ENCODE measurements around the gene SIL1. TPM values are rescaled to one million over a fixed set of nuclear protein-coding genes. Genes with fewer than 3 reads are reported as not detected.

The SIL1 gene
- polyA plus RNA-seq, 3 donors = 25.4 to 35.1 (median 27.9) TPM

DNA sequence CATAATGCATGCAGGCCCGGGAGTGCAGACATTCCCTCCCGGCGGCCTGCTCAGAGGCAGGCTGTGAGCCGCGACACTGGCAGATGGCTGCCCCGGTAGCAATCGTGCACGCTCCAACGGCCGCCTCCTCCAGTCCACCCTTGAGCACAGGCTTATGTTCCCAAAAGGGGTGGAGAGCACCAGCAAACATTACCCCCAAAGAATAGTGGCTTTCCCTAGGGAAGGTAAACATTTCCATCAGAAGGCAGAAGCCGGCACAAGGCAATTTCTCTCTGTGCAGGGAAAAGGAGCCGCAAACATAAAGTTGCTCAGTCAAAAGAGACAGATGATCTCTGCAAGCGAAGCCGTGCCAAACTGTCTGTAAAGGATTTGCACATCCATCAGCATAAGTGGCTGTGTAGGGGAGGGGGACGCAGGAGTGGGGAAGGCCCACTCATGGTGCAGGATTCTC, 92.5 kb downstream of the SIL1 start:
- H3K36me3 ChIP-seq (replicated peaks in 1 of 2; ENCODE audit: control insufficient read depth in 1 of 2, insufficient read depth in 2 of 2, low read length in 2 of 2) = peaks cover 2 to 32% of the 10 kb centered on the region in 2 donors
- H2AFZ ChIP-seq (ENCODE audit: insufficient read depth, low read depth, low read length, poor library complexity, severe bottlenecking) = no peak overlapping the region
- H3K27me3 ChIP-seq (ENCODE audit: control insufficient read depth in 2 of 2, insufficient read depth in 2 of 2, low read length in 2 of 2) = no peaks in the 10 kb centered on the region
- no peaks in the 10 kb centered on the region for H3K79me2 ChIP-seq (ENCODE audit: insufficient read depth, low read length)
- no peaks in the 10 kb centered on the region for H3K4me1 ChIP-seq (ENCODE audit: control insufficient read depth in 1 of 2, insufficient read depth in 2 of 2, low read length in 2 of 2)
- H3K9me3 ChIP-seq (replicated peaks in 1 of 2; ENCODE audit: control insufficient read depth in 1 of 2, insufficient read depth in 1 of 2, low read length in 2 of 2) = no peaks in the 10 kb centered on the region
- no peak for DNase-seq
- no peak overlapping the region for H3K4me3 ChIP-seq (replicated peaks in 1 of 3; ENCODE audit: low read depth in 2 of 3, low read length in 3 of 3)
- Mint-ChIP-seq H3K36me3 (peaks cover 36 to 38% of the 10 kb centered on the region in 2 donors), H3K9me3 (no peaks in the 10 kb centered on the region), H3K27me3 (ENCODE audit: low read depth in 3 of 3) (no peaks in the 10 kb centered on the region), H3K27ac (no peak overlapping the region), H3K4me3 (no peak overlapping the region), H3K4me1 (no peaks in the 10 kb centered on the region)
- WGBS (ENCODE audit: insufficient coverage) = 96% methylated on average over 10 of the region's 15 CpGs
- intact Hi-C loops (cut with micrococcal nuclease) = no loop called here
- H4K20me1 ChIP-seq (ENCODE audit: insufficient read depth, low read length) = no peaks in the 10 kb centered on the region
- no peak overlapping the region for H3K4me2 ChIP-seq (replicated peaks; ENCODE audit: extremely low read depth, low read length, poor library complexity, severe bottlenecking)
- no peak overlapping the region for H3K27ac ChIP-seq (ENCODE audit: low read depth in 1 of 2, low read length in 2 of 2)
- no peak overlapping the region for H3K9ac ChIP-seq (ENCODE audit: insufficient read depth, low read length, poor library complexity, severe bottlenecking)
- TF ChIP-seq, protein P1, sequence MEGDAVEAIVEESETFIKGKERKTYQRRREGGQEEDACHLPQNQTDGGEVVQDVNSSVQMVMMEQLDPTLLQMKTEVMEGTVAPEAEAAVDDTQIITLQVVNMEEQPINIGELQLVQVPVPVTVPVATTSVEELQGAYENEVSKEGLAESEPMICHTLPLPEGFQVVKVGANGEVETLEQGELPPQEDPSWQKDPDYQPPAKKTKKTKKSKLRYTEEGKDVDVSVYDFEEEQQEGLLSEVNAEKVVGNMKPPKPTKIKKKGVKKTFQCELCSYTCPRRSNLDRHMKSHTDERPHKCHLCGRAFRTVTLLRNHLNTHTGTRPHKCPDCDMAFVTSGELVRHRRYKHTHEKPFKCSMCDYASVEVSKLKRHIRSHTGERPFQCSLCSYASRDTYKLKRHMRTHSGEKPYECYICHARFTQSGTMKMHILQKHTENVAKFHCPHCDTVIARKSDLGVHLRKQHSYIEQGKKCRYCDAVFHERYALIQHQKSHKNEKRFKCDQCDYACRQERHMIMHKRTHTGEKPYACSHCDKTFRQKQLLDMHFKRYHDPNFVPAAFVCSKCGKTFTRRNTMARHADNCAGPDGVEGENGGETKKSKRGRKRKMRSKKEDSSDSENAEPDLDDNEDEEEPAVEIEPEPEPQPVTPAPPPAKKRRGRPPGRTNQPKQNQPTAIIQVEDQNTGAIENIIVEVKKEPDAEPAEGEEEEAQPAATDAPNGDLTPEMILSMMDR (IDR thresholded peaks at IDR 0.05) = no peak

DNA sequence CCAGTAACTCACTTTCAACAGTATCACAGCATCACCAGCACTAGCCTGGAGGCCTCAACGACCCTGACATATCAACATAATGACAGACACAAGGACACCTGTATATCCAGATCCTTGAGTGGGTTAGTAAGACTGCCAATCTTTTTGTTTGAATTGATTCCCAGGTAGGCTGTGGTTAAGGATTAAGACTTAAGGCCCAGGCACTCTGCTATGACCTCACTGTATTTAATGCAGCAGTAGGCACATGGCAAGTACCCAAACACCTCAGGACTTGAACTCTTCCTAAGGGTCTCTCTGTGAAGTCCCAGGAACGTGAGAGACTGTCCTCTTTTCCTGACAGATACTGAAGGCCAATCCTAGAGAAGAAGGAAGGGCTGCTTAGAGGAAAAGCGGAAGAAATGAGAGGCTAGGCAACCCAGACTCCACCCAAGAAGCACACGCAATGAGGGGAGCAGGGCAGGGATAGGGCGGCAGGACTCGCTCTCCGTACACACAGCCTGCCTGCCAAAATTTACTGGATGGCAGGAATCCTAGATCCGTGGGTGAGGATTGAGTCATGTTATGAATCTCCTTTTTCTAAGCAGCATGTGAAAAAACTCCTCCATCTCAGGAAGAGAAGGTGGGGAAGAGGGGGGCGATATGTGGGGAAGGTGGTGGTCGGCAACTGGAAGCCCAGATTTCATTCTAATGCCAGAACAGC, 93.4 kb downstream of the SIL1 start:
- H3K9me3 ChIP-seq (replicated peaks in 1 of 2; ENCODE audit: control insufficient read depth in 1 of 2, insufficient read depth in 1 of 2, low read length in 2 of 2) = no peaks in the 10 kb centered on the region
- Mint-ChIP-seq H3K4me3 (no peak overlapping the region), H3K36me3 (peaks cover 36 to 43% of the 10 kb centered on the region in 2 donors), H3K27me3 (ENCODE audit: low read depth in 3 of 3) (no peaks in the 10 kb centered on the region), H3K27ac (no peak overlapping the region), H3K4me1 (no peaks in the 10 kb centered on the region), H3K9me3 (no peaks in the 10 kb centered on the region)
- no peaks in the 10 kb centered on the region for H4K20me1 ChIP-seq (ENCODE audit: insufficient read depth, low read length)
- H3K4me1 ChIP-seq (ENCODE audit: control insufficient read depth in 1 of 2, insufficient read depth in 2 of 2, low read length in 2 of 2) = no peaks in the 10 kb centered on the region
- H3K4me2 ChIP-seq (replicated peaks; ENCODE audit: extremely low read depth, low read length, poor library complexity, severe bottlenecking) = no peak overlapping the region
- TF ChIP-seq, protein P1 (IDR thresholded peaks at IDR 0.05) = no peak
- no peak overlapping the region for H2AFZ ChIP-seq (ENCODE audit: insufficient read depth, low read depth, low read length, poor library complexity, severe bottlenecking)
- H3K79me2 ChIP-seq (ENCODE audit: insufficient read depth, low read length) = no peaks in the 10 kb centered on the region
- H3K36me3 ChIP-seq (replicated peaks in 1 of 2; ENCODE audit: control insufficient read depth in 1 of 2, insufficient read depth in 2 of 2, low read length in 2 of 2) = peaks cover 2 to 32% of the 10 kb centered on the region in 2 donors
- intact Hi-C loops (cut with micrococcal nuclease) = no loop called here
- no peak overlapping the region for H3K27ac ChIP-seq (ENCODE audit: low read depth in 1 of 2, low read length in 2 of 2)
- H3K4me3 ChIP-seq (replicated peaks in 1 of 3; ENCODE audit: low read depth in 2 of 3, low read length in 3 of 3) = no peak overlapping the region
- WGBS (ENCODE audit: insufficient coverage) = 100% methylated on average over 1 of the region's 10 CpGs
- no peak overlapping the region for H3K9ac ChIP-seq (ENCODE audit: insufficient read depth, low read length, poor library complexity, severe bottlenecking)
- no peak for DNase-seq
- H3K27me3 ChIP-seq (ENCODE audit: control insufficient read depth in 2 of 2, insufficient read depth in 2 of 2, low read length in 2 of 2) = no peaks in the 10 kb centered on the region

Data from CD14-positive monocyte (primary cell).